GM23248 (cell line): ENCODE results near the gene CRYBG1.

Source experiments
- EZH2 ChIP-seq: fragments of 200-600 bp; sonication (generic); IDR thresholded peaks from 2 replicates; pipeline ENCODE4 v1.6.1; 2018; ENCODE audit warnings: antibody characterized with exemption, mild to moderate bottlenecking; ENCODE audit not compliant: insufficient read depth, poor library complexity, severe bottlenecking
- EZH2phosphoT487 ChIP-seq: fragments of 200-600 bp; sonication (generic); IDR thresholded peaks from 2 replicates; pipeline ENCODE4 v1.6.1; 2018; ENCODE audit warnings: antibody characterized with exemption, moderate library complexity, mild to moderate bottlenecking, low read depth; ENCODE audit not compliant: insufficient read depth

GRCh38 chr6:106339334-106340029 lies 21.0 kb upstream of the CRYBG1 start:
- no peak for TF ChIP-seq EZH2
- TF ChIP-seq EZH2phosphoT487, result no peak
